Left lung (tissue), 10 donors: ENCODE measurements around the gene EXD3. TPM values are rescaled to one million over a fixed set of nuclear protein-coding genes. Genes with fewer than 3 reads are reported as not detected.
A peak's percentile ranks its signal among the peaks of the same experiment; 100 is the strongest.

Source experiments
- ATAC-seq: fragments of 200-7000 bp; cut with Tn5 transposase; one replicate; pipeline ENCODE4 v1.9.1; 2020; ENCODE audit warnings: moderate library complexity
- DNase-seq, 4 donors: peaks; one replicate each; pipeline ENCODE4 v3.0.0-alpha.2; 2013 to 2020
- H3K27ac ChIP-seq, 2 donors: fragments of 200-600 bp; sonication (generic) in 1 of 2; one replicate each; pipeline versions ENCODE4 v1.5.0 to v1.8.0; 2020 to 2021
- H3K27me3 ChIP-seq, 2 donors: fragments of 200-600 bp; sonication (generic) in 1 of 2; one replicate each; pipeline versions ENCODE4 v1.5.0 to v1.8.0; 2020 to 2021
- H3K36me3 ChIP-seq, 2 donors: fragments of 200-600 bp; sonication (generic) in 1 of 2; one replicate each; pipeline versions ENCODE4 v1.5.0 to v1.8.0; 2020 to 2021
- H3K4me1 ChIP-seq, 2 donors: fragments of 200-600 bp; one replicate each; pipeline ENCODE4 v1.8.0; 2021
- H3K4me3 ChIP-seq, 2 donors: fragments of 200-600 bp; sonication (generic) in 1 of 2; one replicate each; pipeline versions ENCODE4 v1.5.0 to v1.8.0; 2020 to 2021; ENCODE audit warnings: mild to moderate bottlenecking in 1 of 2
- H3K9me3 ChIP-seq, 2 donors: fragments of 200-600 bp; sonication (generic) in 1 of 2; one replicate each; pipeline versions ENCODE4 v1.5.0 to v1.8.0; 2020 to 2021
- CTCF ChIP-seq, 2 donors: fragments of 200-600 bp; sonication (generic) in 1 of 2; IDR thresholded peaks; one replicate each; pipeline versions ENCODE4 v1.5.0 to v1.8.0; 2021; ENCODE audit warnings: antibody characterized with exemption in 2 of 2
- intact Hi-C, 2 donors: fragments of 100-400 bp; cut with DNase I; formaldehyde crosslinking; loops; one replicate each; pipeline versions ENCODE4 v1.11.2 to v1.14.2; 2022
- polyA plus RNA-seq, 6 donors: library from polyadenylated mRNA; unstranded; fragments of 120-200 nt; gene quantifications; one replicate each; pipeline ENCODE4 v1.2.1, GENCODE V29; 2013; ENCODE audit not compliant: insufficient read length in 6 of 6
- total RNA-seq, 2 donors: library from RNA; stranded (reverse); fragmentation: NEBNext Ultra II Directional; extraction: Animal tissue kit (Norgen Biotek cat#: 25700); gene quantifications; one replicate each; pipeline ENCODE4 v1.2.1, GENCODE V29; 2021
- donor health status: DM: no; HTN: yes; CAD: no.
- donor health status: DM: no; HTN: no; CAD: no.

Gene EXD3
- total and polyA plus RNA-seq, 8 donors, result 13.2 to 21.8 (median 16.6) TPM

DNA sequence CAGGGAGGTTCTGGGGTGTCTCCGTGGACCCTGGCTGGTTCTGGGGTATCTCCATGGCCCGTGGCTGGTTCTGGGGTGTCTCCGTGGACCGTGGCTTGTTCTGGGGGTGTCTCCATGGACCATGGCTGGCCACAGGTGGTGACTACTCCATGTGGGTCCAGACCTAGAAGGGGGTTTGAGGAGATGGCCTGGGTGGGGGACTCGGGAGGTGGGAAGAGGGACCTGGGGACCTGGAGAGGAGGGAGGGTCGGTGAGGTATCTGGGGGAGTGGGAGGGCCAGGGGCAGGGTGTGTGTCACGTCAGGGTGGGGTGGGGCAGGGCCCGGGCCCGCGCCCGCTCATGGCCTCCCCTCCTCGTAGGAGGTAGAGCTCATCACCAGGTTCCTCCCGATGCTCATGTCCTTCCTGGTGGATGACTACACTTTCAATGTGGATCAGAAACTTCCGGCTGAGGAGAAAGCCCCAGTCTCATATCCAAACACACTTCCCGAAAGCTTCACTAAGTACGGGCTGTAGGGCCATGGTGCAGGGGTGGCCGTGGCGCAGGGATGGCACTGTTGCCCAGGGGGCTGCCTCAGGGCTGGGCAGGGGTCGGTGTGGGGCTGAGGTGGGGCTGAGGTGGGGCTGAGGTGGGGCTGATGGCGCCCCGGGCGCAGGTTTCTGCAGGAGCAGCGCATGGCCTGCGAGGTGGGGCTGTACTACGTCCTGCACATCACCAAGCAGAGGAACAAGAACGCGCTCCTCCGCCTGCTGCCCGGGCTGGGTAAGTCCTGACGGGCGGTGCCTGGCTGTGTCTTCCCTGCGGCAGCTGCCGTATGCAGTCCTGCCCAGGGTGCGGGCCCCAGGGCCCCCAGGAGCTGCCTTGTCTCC, 156.1 kb downstream of the EXD3 start:
- no peak for TF ChIP-seq CTCF (IDR thresholded peaks at IDR 0.05)
- Histone ChIP-seq H3K4me1 (peaks cover 21 to 39% of the 10 kb centered on the region in 2 donors), H3K27me3 (no peaks in the 10 kb centered on the region), H3K9me3 (no peaks in the 10 kb centered on the region), H3K27ac (no peak overlapping the region), H3K4me3 (no peak overlapping the region), H3K36me3 (peaks cover 0 to 71% of the 10 kb centered on the region in 2 donors)
- intact Hi-C loops, result no loop called here
- ATAC-seq, result no peak
- DNase-seq, result peak in 1 of 4 donors; percentile 64

GRCh38 chr9:137266162-137266527, 156.8 kb downstream of the EXD3 start:
- DNase-seq (peak in 1 of 4 donors; percentile 53), ATAC-seq (no peak)
- TF ChIP-seq CTCF (IDR thresholded peaks at IDR 0.05), result no peak
- Histone ChIP-seq H3K4me3 (no peak overlapping the region), H3K9me3 (no peaks in the 10 kb centered on the region), H3K27ac (no peak overlapping the region), H3K27me3 (no peaks in the 10 kb centered on the region), H3K4me1 (peaks cover 21 to 38% of the 10 kb centered on the region in 2 donors), H3K36me3 (peaks cover 0 to 70% of the 10 kb centered on the region in 2 donors)
- intact Hi-C loops, result no loop called here

DNA sequence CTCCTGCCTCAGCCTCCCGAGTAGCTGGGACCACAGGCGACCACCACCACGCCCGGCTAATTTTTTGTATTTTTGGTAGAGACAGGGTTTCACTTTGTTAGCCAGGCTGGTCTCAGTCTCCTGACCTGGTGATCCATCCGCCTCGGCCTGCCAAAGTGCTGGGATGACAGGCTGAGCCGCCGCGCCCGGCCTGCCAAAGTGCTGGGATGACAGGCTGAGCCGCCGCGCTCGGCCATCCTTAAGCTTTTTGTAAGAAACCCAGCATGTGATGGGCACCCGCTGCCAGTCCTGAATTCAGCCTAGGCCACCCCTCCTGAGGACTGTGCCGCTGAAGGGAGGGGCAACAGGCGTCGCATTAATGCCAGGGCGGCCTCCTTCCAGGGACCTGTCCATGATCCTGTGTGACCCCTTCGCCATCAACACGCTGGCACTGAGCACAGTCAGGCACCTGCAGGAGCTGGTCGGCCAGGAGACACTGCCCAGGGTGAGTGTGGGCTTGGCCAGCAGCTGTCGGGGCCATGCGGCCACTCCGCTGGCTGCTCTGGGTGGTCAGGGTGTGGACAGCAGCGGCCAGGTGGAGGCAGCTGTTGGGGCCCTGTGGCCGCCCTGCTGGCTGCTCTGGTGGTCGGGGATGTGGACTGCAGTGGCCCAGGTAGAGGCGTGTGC, 157.3 kb downstream of the EXD3 start:
- H3K4me1 ChIP-seq, result peaks cover 21 to 33% of the 10 kb centered on the region in 2 donors
- no peak overlapping the region for H3K4me3 ChIP-seq
- no peaks in the 10 kb centered on the region for H3K9me3 ChIP-seq
- no peak for TF ChIP-seq CTCF (IDR thresholded peaks at IDR 0.05)
- no peak overlapping the region for H3K27ac ChIP-seq
- ATAC-seq (no peak), DNase-seq (no peak)
- intact Hi-C loops, result no loop called here
- H3K36me3 ChIP-seq, result peaks cover 0 to 65% of the 10 kb centered on the region in 2 donors
- no peaks in the 10 kb centered on the region for H3K27me3 ChIP-seq

DNA sequence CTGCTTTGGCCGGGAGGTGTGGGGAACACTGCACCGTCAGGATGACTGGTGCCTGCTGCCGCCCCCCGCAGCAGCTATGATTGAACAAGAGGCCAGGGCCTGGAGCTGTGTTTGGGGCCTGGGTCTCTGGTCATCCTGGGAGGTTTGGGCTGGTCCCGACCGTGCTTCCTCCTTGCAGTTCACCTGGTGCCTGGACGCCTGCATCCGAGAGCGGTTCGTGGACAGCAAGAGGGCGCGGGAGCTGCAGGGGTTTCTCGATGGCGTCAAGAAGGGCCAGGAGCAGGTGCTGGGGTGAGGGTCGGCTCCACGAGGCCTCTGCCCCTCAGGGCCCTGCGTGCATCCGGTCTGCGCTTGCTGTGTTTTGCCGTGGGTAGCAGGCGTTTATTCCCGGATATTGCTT, 158.9 kb downstream of the EXD3 start:
- ATAC-seq, result no peak
- DNase-seq, result no peak
- Histone ChIP-seq H3K4me3 (no peak overlapping the region), H3K4me1 (peaks cover 13 to 17% of the 10 kb centered on the region in 2 donors), H3K36me3 (peaks cover 0 to 54% of the 10 kb centered on the region in 2 donors), H3K27ac (no peak overlapping the region), H3K27me3 (no peaks in the 10 kb centered on the region), H3K9me3 (no peaks in the 10 kb centered on the region)
- no peak for TF ChIP-seq CTCF (IDR thresholded peaks at IDR 0.05)
- intact Hi-C loops, result no loop called here

- ATAC-seq (no peak), DNase-seq (no peak)
- no peak for TF ChIP-seq CTCF (IDR thresholded peaks at IDR 0.05)
- Histone ChIP-seq H3K9me3 (no peaks in the 10 kb centered on the region), H3K4me1 (peaks cover 8 to 12% of the 10 kb centered on the region in 2 donors), H3K27me3 (no peaks in the 10 kb centered on the region), H3K27ac (no peak overlapping the region), H3K4me3 (no peak overlapping the region), H3K36me3 (peaks cover 0 to 56% of the 10 kb centered on the region in 2 donors)
- intact Hi-C loops, result no loop called here
These were observed 159.5 kb downstream of the EXD3 start for GRCh38 chr9:137263506-137263905.
